ENCODE measurements around the gene AFF1.

DNA sequence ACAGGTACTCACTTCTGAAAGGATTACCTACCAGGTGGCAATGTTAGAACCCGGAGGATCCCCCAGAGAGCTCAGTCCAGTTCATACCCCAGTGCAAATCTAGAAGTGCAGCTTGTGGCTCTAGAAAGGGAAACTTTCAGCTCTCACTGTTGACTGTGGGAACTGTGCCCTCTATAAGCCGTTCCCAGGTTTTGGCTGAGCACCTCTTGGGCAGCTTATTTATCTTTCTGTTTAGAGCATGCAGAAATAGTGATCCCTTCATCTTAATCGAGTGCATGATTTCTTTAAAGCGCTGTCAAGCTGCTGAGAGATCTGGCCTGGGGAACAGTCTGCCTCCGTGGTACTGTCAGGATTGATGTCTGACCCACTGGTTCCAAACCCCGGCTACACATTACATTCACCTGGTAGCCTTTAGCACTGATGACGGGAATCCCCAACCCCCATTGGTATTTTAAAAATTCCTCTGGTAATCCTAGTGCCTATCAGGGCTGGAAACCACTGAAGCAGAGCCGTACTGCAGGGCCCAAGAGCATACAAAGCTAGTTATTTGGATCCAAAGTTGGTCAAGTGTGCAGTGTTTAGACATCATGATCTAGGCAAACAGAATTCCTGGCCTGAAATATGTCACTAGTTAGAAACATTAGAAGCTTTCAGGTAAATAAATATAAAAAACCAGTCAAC is 182.4 kb downstream of the AFF1 start:
- no peak for TF ChIP-seq POLR2AphosphoS5 (IDR thresholded peaks at IDR 0.05; ENCODE audit: low read depth, low read length)
- TF ChIP-seq POLR2A (IDR thresholded peaks at IDR 0.05; ENCODE audit: low read depth, low read length), result no peak
- TF ChIP-seq TAF1 (IDR thresholded peaks at IDR 0.05; ENCODE audit: low read depth, low read length), result no peak
- TF ChIP-seq POU2F2 (IDR thresholded peaks at IDR 0.05; ENCODE audit: low read depth, low read length), result no peak
